Nephron (organoid): Measurements from ENCODE around the gene C2CD2.

Source experiments
- H3K27ac Mint-ChIP-seq, 3 experiments: 2 replicates each; pipeline ENCODE4 v1.8.0; 2020; ENCODE audit warnings: mixed read lengths in 3 of 3, mild to moderate bottlenecking in 2 of 3, moderate library complexity in 1 of 3
- H3K27me3 Mint-ChIP-seq: 2 replicates; pipeline ENCODE4 v1.8.0; 2021; ENCODE audit warnings: low read depth, mild to moderate bottlenecking, moderate library complexity, mixed read lengths
- H3K36me3 Mint-ChIP-seq: 2 replicates; pipeline ENCODE4 v1.8.0; 2020; ENCODE audit warnings: low read depth, mixed read lengths
- H3K4me1 Mint-ChIP-seq: 2 replicates; pipeline ENCODE4 v1.8.0; 2020; ENCODE audit warnings: mixed read lengths
- H3K4me3 Mint-ChIP-seq, 3 experiments: 2 replicates each; pipeline ENCODE4 v1.8.0; 2020; ENCODE audit warnings: mild to moderate bottlenecking in 3 of 3, mixed read lengths in 3 of 3, moderate library complexity in 2 of 3
- H3K9me3 Mint-ChIP-seq: 2 replicates; pipeline ENCODE4 v1.8.0; 2020; ENCODE audit warnings: mixed read lengths
- CTCF ChIP-seq, 3 experiments: fragments of 200-600 bp; sonication (generic); IDR thresholded peaks; one replicate each; pipeline ENCODE4 v1.5.0; 2021; ENCODE audit warnings: antibody characterized with exemption in 3 of 3; ENCODE audit not compliant: unreplicated experiment in 3 of 3

C2CD2 gene

GRCh38 chr21:41970106-41970391, 16.2 kb upstream of the C2CD2 start:
- Mint-ChIP-seq H3K27me3 (peaks cover 9% of the 10 kb centered on the region), H3K36me3 (no peaks in the 10 kb centered on the region), H3K27ac (peak overlapping the region in 2 of 3 experiments; percentile 72 to 97), H3K9me3 (no peaks in the 10 kb centered on the region), H3K4me1 (peaks cover 18% of the 10 kb centered on the region), H3K4me3 (no peak overlapping the region)
- TF ChIP-seq CTCF (IDR thresholded peaks at IDR 0.05; ENCODE audit: unreplicated experiment in 3 of 3), result no peak

- peaks cover 13% of the 10 kb centered on the region for H3K27me3 Mint-ChIP-seq
- no peaks in the 10 kb centered on the region for H3K9me3 Mint-ChIP-seq
- no peak for TF ChIP-seq CTCF (IDR thresholded peaks at IDR 0.05; ENCODE audit: unreplicated experiment in 3 of 3)
- peak overlapping the region in 1 of 3 experiments; percentile 97 for H3K27ac Mint-ChIP-seq
- H3K4me1 Mint-ChIP-seq, result peaks cover 18% of the 10 kb centered on the region
- no peak overlapping the region for H3K4me3 Mint-ChIP-seq
- H3K36me3 Mint-ChIP-seq, result no peaks in the 10 kb centered on the region
These were observed 13.9 kb upstream of the C2CD2 start for GRCh38 chr21:41967708-41968107.

GRCh38 chr21:41966872-41967621, 13.2 kb upstream of the C2CD2 start:
- no peaks in the 10 kb centered on the region for H3K36me3 Mint-ChIP-seq
- no peak overlapping the region for H3K4me3 Mint-ChIP-seq
- peak overlapping the region in 1 of 3 experiments; percentile 8 for H3K27ac Mint-ChIP-seq
- TF ChIP-seq CTCF (IDR thresholded peaks at IDR 0.05; ENCODE audit: unreplicated experiment in 3 of 3), result no peak
- no peaks in the 10 kb centered on the region for H3K9me3 Mint-ChIP-seq
- peaks cover 18% of the 10 kb centered on the region for H3K4me1 Mint-ChIP-seq
- peaks cover 20% of the 10 kb centered on the region for H3K27me3 Mint-ChIP-seq

- H3K27ac Mint-ChIP-seq, result peak overlapping the region in 1 of 3 experiments; percentile 8
- no peaks in the 10 kb centered on the region for H3K9me3 Mint-ChIP-seq
- H3K36me3 Mint-ChIP-seq, result no peaks in the 10 kb centered on the region
- H3K4me1 Mint-ChIP-seq, result peaks cover 18% of the 10 kb centered on the region
- no peak for TF ChIP-seq CTCF (IDR thresholded peaks at IDR 0.05; ENCODE audit: unreplicated experiment in 3 of 3)
- H3K27me3 Mint-ChIP-seq, result peaks cover 23% of the 10 kb centered on the region
- H3K4me3 Mint-ChIP-seq, result no peak overlapping the region
These were observed 12.4 kb upstream of the C2CD2 start for GRCh38 chr21:41966041-41966833.

GRCh38 chr21:41965461-41966013, 11.7 kb upstream of the C2CD2 start:
- no peaks in the 10 kb centered on the region for H3K36me3 Mint-ChIP-seq
- peak overlapping the region in 1 of 3 experiments; percentile 31 for H3K27ac Mint-ChIP-seq
- no peaks in the 10 kb centered on the region for H3K9me3 Mint-ChIP-seq
- H3K4me3 Mint-ChIP-seq, result no peak overlapping the region
- H3K27me3 Mint-ChIP-seq, result peaks cover 23% of the 10 kb centered on the region
- TF ChIP-seq CTCF (IDR thresholded peaks at IDR 0.05; ENCODE audit: unreplicated experiment in 3 of 3), result no peak
- H3K4me1 Mint-ChIP-seq, result peaks cover 18% of the 10 kb centered on the region
